A673 (cell line): ENCODE measurements around the gene LRCOL1. TPM values are rescaled to one million over a fixed set of nuclear protein-coding genes. Genes with fewer than 3 reads are reported as not detected.

Experiments used
- BruUV-seq: library from RNA; stranded (reverse); fragments of 400-500 nt; replicated peaks from 2 replicates; lab custom pipeline; 2021; lab: Mats Ljungman, UMichigan
- CTCF ChIA-PET: fragments of 300-600 bp; sonication (Branson Sonifier 250); formaldehyde crosslinking; loops from one replicate; lab custom pipeline; 2022; ENCODE audit warnings: antibody characterized with exemption; lab: Charles Lee
- POLR2A ChIA-PET: fragments of 300-600 bp; sonication (Branson Sonifier 250); formaldehyde crosslinking; loops from one replicate; lab custom pipeline; 2022; ENCODE audit warnings: antibody characterized with exemption; ENCODE audit not compliant: low non-redundant PET; lab: Charles Lee
- DNase-seq: peaks from one replicate; pipeline ENCODE4 v3.0.0-alpha.2; 2015; ENCODE audit warnings: low spot score
- H3K27ac ChIP-seq: fragments of 200-600 bp; sonication (generic); 2 replicates; pipeline ENCODE4 v1.5.1; 2016; ENCODE audit warnings: mixed run types, low read depth, mild to moderate bottlenecking, mixed read lengths, antibody characterized with exemption, low read length; ENCODE audit not compliant: poor library complexity, severe bottlenecking
- H3K27me3 ChIP-seq: fragments of 200-600 bp; sonication (generic); replicated peaks from 2 replicates; pipeline ENCODE4 v1.6.1; 2017; ENCODE audit warnings: mixed run types, low read depth, mild to moderate bottlenecking, mixed read lengths, antibody characterized with exemption, low read length; ENCODE audit not compliant: insufficient read depth, poor library complexity
- H3K36me3 ChIP-seq: fragments of 200-600 bp; sonication (generic); 2 replicates; pipeline ENCODE4 v1.6.1; 2016; ENCODE audit warnings: mixed run types, mild to moderate bottlenecking, mixed read lengths, antibody characterized with exemption, low read length; ENCODE audit not compliant: insufficient read depth, poor library complexity, severe bottlenecking
- H3K4me1 ChIP-seq: fragments of 200-600 bp; sonication (generic); 2 replicates; pipeline ENCODE4 v1.6.1; 2017; ENCODE audit warnings: mixed run types, mild to moderate bottlenecking, mixed read lengths, antibody characterized with exemption, low read length; ENCODE audit not compliant: insufficient read depth, poor library complexity, severe bottlenecking
- H3K4me3 ChIP-seq: fragments of 200-600 bp; sonication (generic); 2 replicates; pipeline ENCODE4 v1.5.1; 2016; ENCODE audit warnings: low read depth, mixed run types, mild to moderate bottlenecking, mixed read lengths, low read length; ENCODE audit not compliant: poor library complexity, severe bottlenecking
- H3K9me3 ChIP-seq: fragments of 200-600 bp; sonication (generic); 2 replicates; pipeline ENCODE4 v1.6.1; 2016; ENCODE audit warnings: mixed run types, low read depth, mild to moderate bottlenecking, mixed read lengths, antibody characterized with exemption, low read length; ENCODE audit not compliant: poor library complexity, severe bottlenecking
- EZH2 ChIP-seq: fragments of 200-600 bp; sonication (generic); IDR thresholded peaks from 2 replicates; pipeline ENCODE4 v1.6.1; 2017; ENCODE audit warnings: borderline replicate concordance, low read depth, mild to moderate bottlenecking, mixed read lengths, antibody characterized with exemption, low read length; ENCODE audit not compliant: poor library complexity, severe bottlenecking
- intact Hi-C: fragments of 100-400 bp; cut with micrococcal nuclease; formaldehyde crosslinking; loops from one replicate; pipeline ENCODE4 v1.10.0; 2022; ENCODE audit not compliant: unreplicated experiment
- total RNA-seq: library from RNA; stranded (reverse); gene quantifications from 2 replicates; pipeline ENCODE4 v1.2.3, GENCODE V29; 2021
- TF ChIP-seq, protein P1 (sequence below): fragments of 300-800, 200-600 bp; sonication (generic); conservative IDR thresholded peaks from 2 replicates; pipeline ENCODE4 v1.5.1; 2017; ENCODE audit warnings: low read depth, mild to moderate bottlenecking, antibody characterized with exemption, low read length, moderate library complexity, mixed read lengths

The LRCOL1 gene
- total RNA-seq, 1 experiment from 2014 or later: not detected

DNA sequence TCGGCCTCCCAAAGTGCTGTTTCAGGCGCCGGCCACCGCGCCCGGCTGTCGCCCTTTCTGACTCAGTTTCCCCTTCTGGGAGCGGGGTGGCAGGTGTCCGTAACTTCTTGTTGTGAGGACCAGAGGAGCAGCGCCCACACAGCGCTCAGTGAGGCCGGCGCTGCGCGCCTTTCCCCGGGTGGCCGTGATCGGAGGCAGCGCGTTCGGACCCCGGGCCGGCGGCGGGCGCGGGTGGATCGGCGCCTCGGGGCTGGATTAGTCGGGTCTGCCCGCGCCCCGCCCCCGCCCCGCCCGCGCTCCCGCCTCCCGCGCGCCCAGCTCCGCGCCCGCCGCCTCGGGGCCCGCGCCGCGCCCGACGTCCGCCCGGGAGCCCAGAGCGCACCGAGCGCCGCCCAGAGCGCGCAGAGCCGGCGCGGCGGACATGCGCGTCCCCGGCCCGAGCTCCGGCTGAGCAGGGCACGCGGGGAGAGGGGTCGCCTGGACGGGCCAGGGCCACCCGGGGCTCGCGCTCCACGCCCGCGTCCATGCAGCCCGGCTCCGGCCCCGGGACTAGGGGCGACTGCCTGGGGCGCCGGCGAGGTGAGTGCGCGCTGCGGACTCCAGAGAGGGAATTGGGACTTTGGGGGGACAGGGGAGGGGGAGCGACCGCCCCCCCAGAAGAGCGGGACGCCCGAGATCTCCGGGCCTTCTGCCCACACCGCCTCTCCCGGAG lies 50.6 kb downstream of the LRCOL1 start:
- POLR2A ChIA-PET: interaction anchor here (0.6 kb wide), 1 partner anchor 32 kb away, joined by 11 read pairs; no protein-coding TSS in a partner anchor
- Histone ChIP-seq H3K27me3 (no peaks in the 10 kb centered on the region), H3K36me3 (peaks cover 2% of the 10 kb centered on the region), H3K27ac (peak overlapping the region; percentile 85), H3K4me3 (peak overlapping the region; percentile 77), H3K9me3 (no peaks in the 10 kb centered on the region), H3K4me1 (peaks cover 7% of the 10 kb centered on the region)
- intact Hi-C loops: no loop called here
- CTCF ChIA-PET: interaction anchor here (0.6 to 1.0 kb wide), 4 partner anchors 13 to 724 kb away, joined by 3 to 7 read pairs (median 4); no protein-coding TSS in a partner anchor
- peak; percentile 83 for DNase-seq
- no peak for TF ChIP-seq EZH2
- TF ChIP-seq, protein P1, sequence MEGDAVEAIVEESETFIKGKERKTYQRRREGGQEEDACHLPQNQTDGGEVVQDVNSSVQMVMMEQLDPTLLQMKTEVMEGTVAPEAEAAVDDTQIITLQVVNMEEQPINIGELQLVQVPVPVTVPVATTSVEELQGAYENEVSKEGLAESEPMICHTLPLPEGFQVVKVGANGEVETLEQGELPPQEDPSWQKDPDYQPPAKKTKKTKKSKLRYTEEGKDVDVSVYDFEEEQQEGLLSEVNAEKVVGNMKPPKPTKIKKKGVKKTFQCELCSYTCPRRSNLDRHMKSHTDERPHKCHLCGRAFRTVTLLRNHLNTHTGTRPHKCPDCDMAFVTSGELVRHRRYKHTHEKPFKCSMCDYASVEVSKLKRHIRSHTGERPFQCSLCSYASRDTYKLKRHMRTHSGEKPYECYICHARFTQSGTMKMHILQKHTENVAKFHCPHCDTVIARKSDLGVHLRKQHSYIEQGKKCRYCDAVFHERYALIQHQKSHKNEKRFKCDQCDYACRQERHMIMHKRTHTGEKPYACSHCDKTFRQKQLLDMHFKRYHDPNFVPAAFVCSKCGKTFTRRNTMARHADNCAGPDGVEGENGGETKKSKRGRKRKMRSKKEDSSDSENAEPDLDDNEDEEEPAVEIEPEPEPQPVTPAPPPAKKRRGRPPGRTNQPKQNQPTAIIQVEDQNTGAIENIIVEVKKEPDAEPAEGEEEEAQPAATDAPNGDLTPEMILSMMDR: no peak
- no TSS peak for BruUV-seq

DNA sequence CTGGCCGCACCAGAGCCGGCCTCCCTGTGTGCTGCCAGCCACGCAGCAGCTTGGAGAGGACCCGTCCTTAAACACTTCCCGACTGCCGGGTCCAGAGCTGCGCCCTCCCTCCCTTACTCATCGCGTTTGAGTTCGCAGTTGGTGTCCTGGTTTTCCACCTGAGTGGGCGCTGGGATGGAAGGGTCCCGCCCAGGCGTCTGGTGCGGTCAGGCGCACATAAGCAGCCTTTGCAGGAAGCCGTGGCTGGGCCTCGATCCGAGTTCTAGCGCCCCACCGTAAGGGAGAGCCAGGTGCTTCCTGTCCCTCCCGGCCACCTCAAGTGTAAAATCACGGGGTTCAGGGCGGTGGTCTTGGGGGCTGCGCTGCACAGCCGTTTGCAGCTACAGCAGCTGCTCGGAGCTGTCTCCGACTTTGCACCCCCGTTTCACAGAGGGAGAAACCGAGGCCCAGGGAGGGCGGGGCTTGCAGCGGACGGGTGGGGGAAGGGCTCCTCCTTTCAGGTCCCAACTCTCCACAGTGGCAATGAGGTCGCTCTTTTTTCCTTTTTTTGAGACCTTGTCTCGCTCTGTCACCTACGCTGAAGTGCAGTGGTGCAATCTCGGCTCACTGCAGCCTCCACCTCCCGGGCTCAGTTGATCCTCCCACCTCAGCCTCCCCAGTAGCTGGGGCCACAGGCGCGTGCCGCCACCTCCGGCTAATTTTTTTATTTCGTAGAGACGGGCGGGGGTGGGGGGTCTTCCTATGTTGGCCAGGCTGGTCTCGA lies 51.3 kb downstream of the LRCOL1 start:
- H3K27ac ChIP-seq: no peak overlapping the region
- peaks cover 2% of the 10 kb centered on the region for H3K36me3 ChIP-seq
- H3K4me3 ChIP-seq: peak overlapping the region; percentile 77
- intact Hi-C loops: no loop called here
- ChIA-PET POLR2A (no interaction called here), CTCF (interaction anchor here (0.6 to 1.0 kb wide), 2 partner anchors 12 to 231 kb away, joined by 3 to 7 read pairs; no protein-coding TSS in a partner anchor)
- no peaks in the 10 kb centered on the region for H3K9me3 ChIP-seq
- no TSS peak for BruUV-seq
- no peak for DNase-seq
- peaks cover 7% of the 10 kb centered on the region for H3K4me1 ChIP-seq
- no peak for TF ChIP-seq EZH2
- TF ChIP-seq, protein P1: no peak
- H3K27me3 ChIP-seq: no peaks in the 10 kb centered on the region

DNA sequence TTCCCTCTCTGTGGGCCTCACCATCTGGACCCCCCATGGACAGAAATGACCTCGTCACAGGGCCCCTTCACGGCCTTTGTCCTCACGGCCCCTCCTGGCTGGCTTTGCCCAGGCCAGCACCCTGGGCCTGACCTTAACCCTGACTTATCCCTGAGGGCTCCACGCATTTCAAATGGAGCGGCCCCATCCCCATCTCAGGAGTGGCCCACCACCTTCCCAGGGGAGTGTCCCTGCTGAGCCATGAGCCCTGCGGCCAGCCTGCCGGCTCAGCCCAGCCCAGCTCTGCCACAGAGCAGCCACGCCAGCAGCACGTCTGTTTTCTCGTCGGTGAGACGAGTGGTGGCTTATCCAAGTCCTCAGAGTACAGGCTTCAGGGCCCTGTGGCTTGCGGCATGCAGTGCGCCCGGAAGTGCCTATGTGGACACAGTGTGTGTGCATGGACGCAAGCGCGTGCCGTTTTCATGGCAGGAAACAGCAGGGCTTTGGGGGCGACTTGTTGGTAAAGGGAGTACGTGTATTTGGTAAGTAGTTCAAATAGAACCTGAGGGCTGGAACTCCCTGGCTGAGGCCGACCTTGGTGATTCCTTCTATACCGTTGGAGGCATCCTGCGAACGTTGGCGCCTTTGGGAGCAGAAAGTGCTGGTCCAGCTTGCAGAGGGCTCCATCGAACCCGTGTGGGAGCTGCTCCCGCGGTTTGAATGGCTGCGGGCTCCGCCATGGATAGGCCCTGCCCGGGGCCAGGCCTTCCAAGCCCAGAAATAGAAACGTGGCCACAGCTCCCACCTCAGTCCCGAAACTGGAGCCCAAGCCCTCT lies 52.1 kb downstream of the LRCOL1 start:
- no peak overlapping the region for H3K27ac ChIP-seq
- peaks cover 7% of the 10 kb centered on the region for H3K4me1 ChIP-seq
- no peak for DNase-seq
- TF ChIP-seq, protein P1: no peak
- TF ChIP-seq EZH2: no peak
- peaks cover 2% of the 10 kb centered on the region for H3K36me3 ChIP-seq
- H3K4me3 ChIP-seq: no peak overlapping the region
- no TSS peak for BruUV-seq
- intact Hi-C loops: no loop called here
- no peaks in the 10 kb centered on the region for H3K9me3 ChIP-seq
- ChIA-PET CTCF (interaction anchor here (0.6 kb wide), 1 partner anchor 445 kb away, joined by 11 read pairs; no protein-coding TSS in a partner anchor), POLR2A (no interaction called here)
- no peaks in the 10 kb centered on the region for H3K27me3 ChIP-seq
